Right lobe of liver (tissue), 4 donors: Measurements from ENCODE around the gene INPP5B.

ENCODE experiments used
- CTCF ChIP-seq, 4 donors: fragments of 200-600 bp in 3 of 4; fragments of 450-650 bp in 1 of 4; IDR thresholded peaks; one replicate each; pipeline versions ENCODE4 v1.5.1 to v1.8.0; 2016 to 2022; ENCODE audit warnings: antibody characterized with exemption in 4 of 4, mild to moderate bottlenecking in 2 of 4
- POLR2A ChIP-seq: fragments of 450-650 bp; IDR thresholded peaks from one replicate; pipeline ENCODE4 v1.6.1; 2017; ENCODE audit warnings: antibody characterized with exemption, mild to moderate bottlenecking
- donor health status: DM: no; HTN: no; CAD: no.
- donor health status: DM: no; HTN: no; CAD: no.
- donor health status: DM: no; HTN: yes; CAD: no.

GRCh38 chr1:37987679-37988078 lies 40.8 kb upstream of the INPP5B start:
- TF ChIP-seq CTCF (IDR thresholded peaks at IDR 0.05) (no peak), POLR2A (no peak)
